Aorta (tissue), 5 donors: ENCODE measurements around the gene SNW1. TPM values are rescaled to one million over a fixed set of nuclear protein-coding genes. Genes with fewer than 3 reads are reported as not detected.

Experiments used
- ATAC-seq: fragments of 200-7000 bp; cut with Tn5 transposase; one replicate; pipeline ENCODE4 v1.9.1; 2022; ENCODE audit warnings: moderate library complexity; ENCODE audit not compliant: low FRiP score
- DNase-seq, 2 donors: peaks; one replicate each; pipeline ENCODE4 v3.0.0-alpha.2; 2020
- H3K27ac ChIP-seq, 2 donors: one replicate each; pipeline ENCODE4 v1.5.1; 2013; ENCODE audit warnings: low read length in 2 of 2, mild to moderate bottlenecking in 2 of 2, moderate library complexity in 2 of 2, control low read depth in 1 of 2, inconsistent platforms in 1 of 2, low read depth in 1 of 2
- H3K27me3 ChIP-seq, 2 donors: one replicate each; pipeline ENCODE4 v1.6.1; 2013; ENCODE audit warnings: control low read depth in 1 of 2, low read length in 1 of 2, mild to moderate bottlenecking in 1 of 2, moderate library complexity in 1 of 2; ENCODE audit not compliant: insufficient read depth in 2 of 2, control insufficient read depth in 1 of 2
- H3K36me3 ChIP-seq, 2 donors: one replicate each; pipeline ENCODE4 v1.6.1; 2013; ENCODE audit warnings: control low read depth in 1 of 2, low read length in 1 of 2, mild to moderate bottlenecking in 1 of 2; ENCODE audit not compliant: insufficient read depth in 2 of 2, control insufficient read depth in 1 of 2
- H3K4me1 ChIP-seq, 2 donors: one replicate each; pipeline ENCODE4 v1.6.1; 2013; ENCODE audit warnings: low read length in 2 of 2, control low read depth in 1 of 2, mild to moderate bottlenecking in 1 of 2, moderate library complexity in 1 of 2; ENCODE audit not compliant: insufficient read depth in 2 of 2, control insufficient read depth in 1 of 2
- H3K4me3 ChIP-seq, 2 donors: one replicate each; pipeline ENCODE4 v1.5.1; 2013; ENCODE audit warnings: low read length in 2 of 2, control low read depth in 1 of 2, mild to moderate bottlenecking in 1 of 2
- H3K9me3 ChIP-seq: one replicate; pipeline ENCODE4 v1.6.1; 2013; ENCODE audit warnings: mild to moderate bottlenecking, low read length; ENCODE audit not compliant: control insufficient read depth
- WGBS, 2 donors: extraction: QIAGEN DNeasy Blood & Tissue Kit; methylation state at CpG; one replicate each; pipeline ENCODE4 v1.1.7; 2013; 5-methylcytosine and 5-hydroxymethylcytosine counted together
- intact Hi-C, 2 donors: fragments of 100-400 bp; cut with DNase I; formaldehyde crosslinking; loops; one replicate each; pipeline versions ENCODE4 v1.14.2 to v1.15.0; 2022
- polyA plus RNA-seq, 2 donors: library from polyadenylated mRNA; stranded (reverse); fragments of 200-250 nt; gene quantifications; one replicate each; pipeline ENCODE4 v1.2.3, GENCODE V29; 2013
- total RNA-seq, 2 donors: library from RNA; stranded (reverse); fragmentation: NEBNext Ultra II Directional; extraction: Animal tissue kit (Norgen Biotek cat#: 25700); gene quantifications; one replicate each; pipeline ENCODE4 v1.2.1, GENCODE V29; 2021
- donor health status: healthy with polysubstance abuse.
- donor health status: Bipolar disorder and iron deficiency.
- donor health status: DM: no; HTN: no; CAD: no.
- donor health status: DM: no; HTN: no; CAD: no.
- donor health status: DM: yes; HTN: yes; CAD: no.

The SNW1 gene
- total and polyA plus RNA-seq, 4 donors: 51.4 to 60.5 (median 59.1) TPM

GRCh38 chr14:77730976-77731497 is 29.9 kb downstream of the SNW1 start:
- Histone ChIP-seq H3K27me3 (no peaks in the 10 kb centered on the region), H3K9me3 (no peaks in the 10 kb centered on the region), H3K27ac (no peak overlapping the region), H3K4me1 (no peaks in the 10 kb centered on the region), H3K36me3 (peaks cover 0 to 16% of the 10 kb centered on the region in 2 donors), H3K4me3 (no peak overlapping the region)
- no peak for DNase-seq
- intact Hi-C loops: no loop called here
- ATAC-seq: no peak
- 70 to 76% methylated on average over 3 of the region's 3 CpGs for WGBS, 2 donors

GRCh38 chr14:77722301-77722700 is 38.7 kb downstream of the SNW1 start:
- WGBS, 2 donors: 93 to 95% methylated on average over 3 of the region's 3 CpGs
- no peak for ATAC-seq

GRCh38 chr14:77721437-77721836 is 39.5 kb downstream of the SNW1 start:
- no peak for ATAC-seq
- Histone ChIP-seq H3K27me3 (no peaks in the 10 kb centered on the region), H3K27ac (no peak overlapping the region), H3K4me1 (no peaks in the 10 kb centered on the region), H3K4me3 (no peak overlapping the region), H3K9me3 (no peaks in the 10 kb centered on the region), H3K36me3 (peaks cover 7% of the 10 kb centered on the region in 2 donors)
- DNase-seq: no peak
- WGBS, 2 donors: 90% methylated on average over 5 of the region's 5 CpGs
- intact Hi-C loops: no loop called here

More at GRCh38 chr14:77722301-77722700, 38.7 kb downstream of the SNW1 start:
- H3K36me3 ChIP-seq: peaks cover 7% of the 10 kb centered on the region in 2 donors
- DNase-seq: no peak
- no peaks in the 10 kb centered on the region for H3K4me1 ChIP-seq
- H3K4me3 ChIP-seq: no peak overlapping the region
- no peaks in the 10 kb centered on the region for H3K27me3 ChIP-seq
- no peak overlapping the region for H3K27ac ChIP-seq
- intact Hi-C loops: no loop called here
- H3K9me3 ChIP-seq: no peaks in the 10 kb centered on the region

GRCh38 chr14:77717608-77718305 is 43.2 kb downstream of the SNW1 start:
- Histone ChIP-seq H3K4me3 (no peak overlapping the region), H3K27me3 (no peaks in the 10 kb centered on the region), H3K27ac (no peak overlapping the region), H3K4me1 (no peaks in the 10 kb centered on the region), H3K36me3 (peaks cover 0 to 7% of the 10 kb centered on the region in 2 donors), H3K9me3 (no peaks in the 10 kb centered on the region)
- no peak for DNase-seq
- 62 to 65% methylated on average over 5 of the region's 5 CpGs for WGBS, 2 donors
- intact Hi-C loops: no loop called here
- no peak for ATAC-seq

GRCh38 chr14:77714926-77715325 is 46.0 kb downstream of the SNW1 start:
- Histone ChIP-seq H3K4me3 (no peak overlapping the region), H3K4me1 (no peaks in the 10 kb centered on the region), H3K9me3 (no peaks in the 10 kb centered on the region), H3K36me3 (peaks cover 3 to 7% of the 10 kb centered on the region in 2 donors), H3K27ac (no peak overlapping the region), H3K27me3 (no peaks in the 10 kb centered on the region)
- no peak for ATAC-seq
- DNase-seq: no peak
- whole genome bisulfite sequencing, 2 donors: 91 to 92% methylated on average over 6 of the region's 6 CpGs
- intact Hi-C loops: no loop called here

- intact Hi-C loops: no loop called here
- Histone ChIP-seq H3K36me3 (peaks cover 3 to 5% of the 10 kb centered on the region in 2 donors), H3K4me3 (no peak overlapping the region), H3K9me3 (no peaks in the 10 kb centered on the region), H3K27me3 (no peaks in the 10 kb centered on the region), H3K4me1 (peaks cover 4 to 15% of the 10 kb centered on the region in 2 donors), H3K27ac (no peak overlapping the region)
- DNase-seq (no peak), ATAC-seq (no peak)
- WGBS, 2 donors: 69 to 84% methylated on average over 2 of the region's 2 CpGs
These were observed 50.6 kb downstream of the SNW1 start for GRCh38 chr14:77710364-77710763.

GRCh38 chr14:77709412-77709811 is 51.5 kb downstream of the SNW1 start:
- Histone ChIP-seq H3K4me3 (no peak overlapping the region), H3K36me3 (peaks cover 2 to 3% of the 10 kb centered on the region in 2 donors), H3K27ac (no peak overlapping the region), H3K27me3 (no peaks in the 10 kb centered on the region), H3K9me3 (no peaks in the 10 kb centered on the region), H3K4me1 (peaks cover 4 to 15% of the 10 kb centered on the region in 2 donors)
- ATAC-seq (no peak), DNase-seq (no peak)
- WGBS, 2 donors: 76 to 81% methylated on average over 3 of the region's 3 CpGs
- intact Hi-C loops: loop anchor here (5.0 kb wide), 3 partner anchors 53 to 252 kb away; partner anchors contain the start of genes AHSA1 (in 1 of the 2), SNW1 (in 1 of the 2), SPTLC2 (in 1 of the 2) and VIPAS39 (in 1 of the 2)

- DNase-seq (no peak), ATAC-seq (no peak)
- Histone ChIP-seq H3K4me3 (peak overlapping the region; percentile 62 to 95), H3K9me3 (no peaks in the 10 kb centered on the region), H3K4me1 (peaks cover 4 to 15% of the 10 kb centered on the region in 2 donors), H3K36me3 (peaks cover 0 to 3% of the 10 kb centered on the region in 2 donors), H3K27ac (no peak overlapping the region), H3K27me3 (no peaks in the 10 kb centered on the region)
- intact Hi-C loops: loop anchor here (5.0 kb wide), 3 partner anchors 54 to 251 kb away; partner anchors contain the start of genes AHSA1 (in 1 of the 2), SNW1 (in 1 of the 2), SPTLC2 (in 1 of the 2) and VIPAS39 (in 1 of the 2)
- 16 to 22% methylated on average over 7 of the region's 7 CpGs for WGBS, 2 donors
These were observed 52.2 kb downstream of the SNW1 start for GRCh38 chr14:77708749-77709148.
